Hepatocyte (in vitro differentiated cells): ENCODE results near the gene ORC3. TPM values are rescaled to one million over a fixed set of nuclear protein-coding genes. Genes with fewer than 3 reads are reported as not detected.

Experiments
- DNase-seq: peaks from one replicate; pipeline ENCODE4 v3.0.0-alpha.2; 2016; ENCODE audit warnings: low spot score
- H2AFZ ChIP-seq: fragments of 200-600 bp; sonication (generic); 2 replicates; pipeline ENCODE4 v1.6.0; 2016; ENCODE audit warnings: antibody characterized with exemption, mild to moderate bottlenecking
- H3K27ac ChIP-seq: fragments of 200-600 bp; sonication (generic); 2 replicates; pipeline ENCODE4 v1.5.1; 2016; ENCODE audit warnings: mild to moderate bottlenecking
- H3K27me3 ChIP-seq: fragments of 200-600 bp; sonication (generic); 2 replicates; pipeline ENCODE4 v1.6.1; 2016
- H3K36me3 ChIP-seq: fragments of 200-600 bp; sonication (generic); replicated peaks from 2 replicates; pipeline ENCODE4 v1.5.1; 2016; ENCODE audit warnings: low read depth; ENCODE audit not compliant: insufficient read depth
- H3K4me1 ChIP-seq: fragments of 200-600 bp; sonication (generic); 2 replicates; pipeline ENCODE4 v1.5.1; 2016; ENCODE audit warnings: mild to moderate bottlenecking, moderate library complexity; ENCODE audit not compliant: insufficient read depth
- H3K4me2 ChIP-seq: fragments of 200-600 bp; sonication (generic); 2 replicates; pipeline ENCODE4 v1.6.0; 2016
- H3K4me3 ChIP-seq: fragments of 200-600 bp; sonication (generic); 2 replicates; pipeline ENCODE4 v1.5.1; 2016; ENCODE audit warnings: mild to moderate bottlenecking
- H3K79me2 ChIP-seq: fragments of 200-600 bp; sonication (generic); 2 replicates; pipeline ENCODE4 v1.6.0; 2017; ENCODE audit warnings: mild to moderate bottlenecking
- H3K9me2 ChIP-seq: fragments of 200-600 bp; sonication (generic); replicated peaks from 2 replicates; pipeline ENCODE4 v1.6.0; 2017; ENCODE audit warnings: mild to moderate bottlenecking; ENCODE audit not compliant: insufficient read depth
- H3K9me3 ChIP-seq: fragments of 200-600 bp; sonication (generic); 2 replicates; pipeline ENCODE4 v1.5.1; 2016; ENCODE audit warnings: low read depth, mild to moderate bottlenecking
- H4K20me1 ChIP-seq: fragments of 200-600 bp; sonication (generic); 2 replicates; pipeline ENCODE4 v1.6.0; 2016; ENCODE audit warnings: mild to moderate bottlenecking; ENCODE audit not compliant: insufficient read depth, poor library complexity, severe bottlenecking
- CTCF ChIP-seq: fragments of 200-600 bp; sonication (generic); IDR thresholded peaks from 2 replicates; pipeline ENCODE4 v1.5.1; 2016; ENCODE audit warnings: antibody characterized with exemption, mild to moderate bottlenecking; ENCODE audit not compliant: poor library complexity
- EZH2 ChIP-seq: fragments of 200-600 bp; sonication (generic); IDR thresholded peaks from 2 replicates; pipeline ENCODE4 v1.6.1; 2016; ENCODE audit warnings: antibody characterized with exemption, mild to moderate bottlenecking, borderline replicate concordance
- EZH2phosphoT487 ChIP-seq: fragments of 200-600 bp; sonication (generic); IDR thresholded peaks from one replicate; pipeline ENCODE4 v1.6.1; 2018; ENCODE audit warnings: antibody characterized with exemption, mild to moderate bottlenecking, low read depth, moderate library complexity; ENCODE audit not compliant: unreplicated experiment, severe bottlenecking
- WGBS: methylation state at CpG from one replicate; pipeline ENCODE4 v1.1.6; 2016; ENCODE audit warnings: low lambda C conversion rate; ENCODE audit errors: missing lambda C conversion rate; 5-methylcytosine and 5-hydroxymethylcytosine counted together
- polyA plus RNA-seq: library from polyadenylated mRNA; unstranded; fragments of >200 nt; fragmentation: Nextera tagmentation; extraction: Ambion mirVana; gene quantifications from 2 replicates; pipeline ENCODE4 v1.2.1, GENCODE V29; 2016
- total RNA-seq: library from RNA; depleted of rRNA; stranded (reverse); fragments of >200 nt; gene quantifications from 2 replicates; pipeline ENCODE4 v1.2.3, GENCODE V29; 2014

Gene ORC3
- total and polyA plus RNA-seq, 2 experiments from 2014 or later: 19.6 to 24.2 TPM

GRCh38 chr6:87628881-87629280 lies 38.9 kb downstream of the ORC3 start:
- peak overlapping the region; percentile 14 for H3K27ac ChIP-seq
- H3K9me2 ChIP-seq: no peaks in the 10 kb centered on the region
- no peaks in the 10 kb centered on the region for H3K36me3 ChIP-seq
- H3K4me1 ChIP-seq: peaks cover 3% of the 10 kb centered on the region
- H3K4me2 ChIP-seq: no peak overlapping the region
- H3K27me3 ChIP-seq: no peaks in the 10 kb centered on the region
- no peak for DNase-seq
- H4K20me1 ChIP-seq: no peaks in the 10 kb centered on the region
- no peaks in the 10 kb centered on the region for H3K9me3 ChIP-seq
- TF ChIP-seq EZH2phosphoT487: no peak
- TF ChIP-seq CTCF: no peak
- TF ChIP-seq EZH2: no peak
- no peaks in the 10 kb centered on the region for H3K79me2 ChIP-seq
- no peak overlapping the region for H2AFZ ChIP-seq
- no peak overlapping the region for H3K4me3 ChIP-seq

- WGBS: 100% methylated on average over 1 of the region's 1 CpG
Observed at GRCh38 chr6:87630746-87631145, 40.8 kb downstream of the ORC3 start.

GRCh38 chr6:87633851-87634250 lies 43.9 kb downstream of the ORC3 start:
- no peak for DNase-seq
- H2AFZ ChIP-seq: no peak overlapping the region
- H3K27me3 ChIP-seq: no peaks in the 10 kb centered on the region
- H3K27ac ChIP-seq: no peak overlapping the region
- no peaks in the 10 kb centered on the region for H3K4me1 ChIP-seq
- no peak for TF ChIP-seq EZH2
- no peak for TF ChIP-seq EZH2phosphoT487
- H4K20me1 ChIP-seq: no peaks in the 10 kb centered on the region
- no peak overlapping the region for H3K4me2 ChIP-seq
- WGBS: 76% methylated on average over 3 of the region's 3 CpGs
- no peaks in the 10 kb centered on the region for H3K79me2 ChIP-seq
- no peaks in the 10 kb centered on the region for H3K36me3 ChIP-seq
- H3K9me3 ChIP-seq: no peaks in the 10 kb centered on the region
- no peak overlapping the region for H3K4me3 ChIP-seq
- H3K9me2 ChIP-seq: no peaks in the 10 kb centered on the region

More at GRCh38 chr6:87630746-87631145, 40.8 kb downstream of the ORC3 start:
- Histone ChIP-seq H3K27me3 (no peaks in the 10 kb centered on the region), H4K20me1 (no peaks in the 10 kb centered on the region), H3K79me2 (no peaks in the 10 kb centered on the region), H2AFZ (no peak overlapping the region), H3K27ac (no peak overlapping the region), H3K9me3 (no peaks in the 10 kb centered on the region), H3K9me2 (no peaks in the 10 kb centered on the region), H3K4me3 (no peak overlapping the region), H3K36me3 (no peaks in the 10 kb centered on the region), H3K4me2 (no peak overlapping the region), H3K4me1 (peaks cover 3% of the 10 kb centered on the region)
- DNase-seq: no peak
- TF ChIP-seq EZH2phosphoT487 (no peak), CTCF (no peak), EZH2 (no peak)

GRCh38 chr6:87636315-87636714 lies 46.4 kb downstream of the ORC3 start:
- no peaks in the 10 kb centered on the region for H3K4me1 ChIP-seq
- WGBS: 97% methylated on average over 1 of the region's 1 CpG
- TF ChIP-seq CTCF (no peak), EZH2 (no peak), EZH2phosphoT487 (no peak)

More at GRCh38 chr6:87636315-87636714, 46.4 kb downstream of the ORC3 start:
- Histone ChIP-seq H3K79me2 (no peaks in the 10 kb centered on the region), H2AFZ (no peak overlapping the region), H3K9me2 (no peaks in the 10 kb centered on the region), H3K27ac (no peak overlapping the region), H4K20me1 (no peaks in the 10 kb centered on the region), H3K9me3 (no peaks in the 10 kb centered on the region), H3K36me3 (no peaks in the 10 kb centered on the region), H3K4me2 (no peak overlapping the region), H3K27me3 (no peaks in the 10 kb centered on the region), H3K4me3 (no peak overlapping the region)
- DNase-seq: no peak
